GM19025 (cell line): ENCODE measurements around the gene SF3A2.
"Not testable (repeated sequence)": the region's sequence is repeated elsewhere in the genome, so short reads cannot be mapped to it uniquely, and the experiment has no call there.

Source experiments
- ATAC-seq: cut with Tn5 transposase; IDR thresholded peaks from one replicate; pipeline ENCODE4 v1.9.1; 2021; ENCODE audit warnings: mild to moderate bottlenecking, low read depth, moderate library complexity; ENCODE audit not compliant: unreplicated experiment

The SF3A2 gene

GRCh38 chr19:2236314-2237050, at the start of gene SF3A2, which contains the start of gene PLEKHJ1:
Gene SF3A2 (plus strand): TSS chr19:2236824. CDS start chr19:2243419, 6,595 bp downstream.
Gene PLEKHJ1 (minus strand): TSS chr19:2236329. CDS start chr19:2236248, 81 bp downstream.
- ATAC-seq = peak; percentile 70

GRCh38 chr19:2187159-2187558, 49.5 kb upstream of the SF3A2 start:
- no peak for ATAC-seq

GRCh38 chr19:2188708-2189385, 47.8 kb upstream of the SF3A2 start:
- no peak for ATAC-seq

GRCh38 chr19:2189880-2190279, 46.7 kb upstream of the SF3A2 start:
- ATAC-seq = no peak

GRCh38 chr19:2190848-2191455, 45.7 kb upstream of the SF3A2 start:
- ATAC-seq = no peak

GRCh38 chr19:2191456-2192310, 44.9 kb upstream of the SF3A2 start:
- ATAC-seq = no peak

GRCh38 chr19:2192862-2193261, 43.8 kb upstream of the SF3A2 start:
- no peak for ATAC-seq

GRCh38 chr19:2193807-2194206, 42.8 kb upstream of the SF3A2 start:
- ATAC-seq = no peak

- no peak for ATAC-seq
Measured at GRCh38 chr19:2194513-2195078, 42.0 kb upstream of the SF3A2 start.

GRCh38 chr19:2195361-2195760, 41.3 kb upstream of the SF3A2 start:
- ATAC-seq = no peak

GRCh38 chr19:2195914-2196313, 40.7 kb upstream of the SF3A2 start:
- ATAC-seq = no peak

- ATAC-seq = no peak
Measured at GRCh38 chr19:2197270-2197669, 39.4 kb upstream of the SF3A2 start.

GRCh38 chr19:2198317-2198716, 38.3 kb upstream of the SF3A2 start:
- ATAC-seq = no peak

- no peak for ATAC-seq
Measured at GRCh38 chr19:2199215-2199614, 37.4 kb upstream of the SF3A2 start.

GRCh38 chr19:2199861-2200623, 36.6 kb upstream of the SF3A2 start:
- no peak for ATAC-seq

- not testable (repeated sequence) for ATAC-seq
Measured at GRCh38 chr19:2200624-2201294, 35.9 kb upstream of the SF3A2 start.

- ATAC-seq = no peak
Measured at GRCh38 chr19:2201473-2202148, 35.0 kb upstream of the SF3A2 start.

- no peak for ATAC-seq
Measured at GRCh38 chr19:2202366-2202765, 34.3 kb upstream of the SF3A2 start.
